Stimulated activated CD4-positive, alpha-beta T cell treated with anti-CD3 and anti-CD28 coated beads, Interleukin-15, amount 100 ng/mL, for 1 hour (primary cell): ENCODE data around the gene CCDC69.

Source experiments
- DNase-seq, 2 donors: peaks; one replicate each; pipeline ENCODE4 v3.0.0-alpha.2; 2020; ENCODE audit warnings: low read depth in 1 of 2, low spot score in 1 of 2

The CCDC69 gene

DNA sequence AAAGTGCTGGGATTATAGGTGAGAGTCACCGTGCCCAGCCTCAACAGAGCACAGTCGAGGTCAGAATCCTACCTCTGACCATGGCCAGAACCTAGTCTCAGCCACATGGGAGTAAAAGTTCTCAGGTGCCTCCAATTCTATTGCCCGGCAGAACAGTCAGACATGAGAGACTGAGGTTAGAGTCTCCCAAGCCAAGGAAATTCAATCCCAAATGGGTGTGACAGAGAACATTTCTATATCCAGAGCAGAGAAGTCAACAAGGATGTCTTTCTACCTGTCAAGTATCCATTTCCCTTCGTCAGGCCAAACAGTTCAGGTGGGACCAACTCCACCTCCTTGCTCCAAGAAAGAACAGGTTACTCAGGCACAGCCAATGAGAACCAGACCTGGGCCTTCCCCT is 76.9 kb downstream of the CCDC69 start:
- DNase-seq, result no peak

- no peak for DNase-seq
These were observed 77.8 kb downstream of the CCDC69 start for GRCh38 chr5:151146061-151146460.

- DNase-seq, result no peak
These were observed 79.0 kb downstream of the CCDC69 start for GRCh38 chr5:151144922-151145321.

DNA sequence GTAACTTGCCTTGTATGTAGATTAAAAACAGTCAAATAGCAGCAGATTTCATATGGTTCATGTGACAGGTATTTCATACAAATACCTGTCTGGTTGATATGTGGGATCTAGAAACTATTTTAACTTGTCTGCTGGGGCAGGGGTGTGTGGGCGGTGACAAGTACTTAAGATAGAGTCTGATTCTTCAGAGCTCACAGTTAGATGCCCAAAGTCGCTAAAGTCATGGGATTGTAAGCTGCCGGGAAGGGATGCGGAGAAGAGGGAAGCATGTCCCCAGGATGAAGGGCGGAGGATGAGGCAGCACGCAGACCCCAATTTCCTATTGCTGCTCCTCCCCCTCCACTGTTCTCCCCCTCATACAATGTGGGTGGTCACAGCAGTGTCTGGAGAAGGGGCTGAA is 79.6 kb downstream of the CCDC69 start:
- DNase-seq, result no peak

DNA sequence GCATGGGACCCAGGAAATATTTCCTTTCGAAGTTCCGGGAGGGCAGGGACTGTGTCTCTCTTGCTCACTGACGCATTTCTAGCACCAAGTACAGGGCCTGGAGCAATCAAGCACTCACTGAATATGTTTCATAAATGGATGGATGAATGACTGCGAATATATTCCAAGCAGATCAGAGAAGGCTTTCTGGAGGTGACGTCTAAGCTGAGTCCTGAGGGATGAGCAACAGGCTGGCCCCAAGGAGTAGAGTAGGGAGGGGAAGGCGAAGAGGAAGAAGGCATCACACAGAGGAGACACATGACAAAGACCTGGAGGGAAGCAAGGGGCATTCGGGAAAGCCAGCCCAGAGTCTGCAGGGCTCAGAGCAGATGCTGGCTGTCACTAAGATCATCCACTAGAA is 80.2 kb downstream of the CCDC69 start:
- DNase-seq, result no peak

GRCh38 chr5:151142933-151143332 is 81.0 kb downstream of the CCDC69 start:
- no peak for DNase-seq

GRCh38 chr5:151141535-151141934 is 82.4 kb downstream of the CCDC69 start:
- peak; percentile 37 to 39 for DNase-seq

DNA sequence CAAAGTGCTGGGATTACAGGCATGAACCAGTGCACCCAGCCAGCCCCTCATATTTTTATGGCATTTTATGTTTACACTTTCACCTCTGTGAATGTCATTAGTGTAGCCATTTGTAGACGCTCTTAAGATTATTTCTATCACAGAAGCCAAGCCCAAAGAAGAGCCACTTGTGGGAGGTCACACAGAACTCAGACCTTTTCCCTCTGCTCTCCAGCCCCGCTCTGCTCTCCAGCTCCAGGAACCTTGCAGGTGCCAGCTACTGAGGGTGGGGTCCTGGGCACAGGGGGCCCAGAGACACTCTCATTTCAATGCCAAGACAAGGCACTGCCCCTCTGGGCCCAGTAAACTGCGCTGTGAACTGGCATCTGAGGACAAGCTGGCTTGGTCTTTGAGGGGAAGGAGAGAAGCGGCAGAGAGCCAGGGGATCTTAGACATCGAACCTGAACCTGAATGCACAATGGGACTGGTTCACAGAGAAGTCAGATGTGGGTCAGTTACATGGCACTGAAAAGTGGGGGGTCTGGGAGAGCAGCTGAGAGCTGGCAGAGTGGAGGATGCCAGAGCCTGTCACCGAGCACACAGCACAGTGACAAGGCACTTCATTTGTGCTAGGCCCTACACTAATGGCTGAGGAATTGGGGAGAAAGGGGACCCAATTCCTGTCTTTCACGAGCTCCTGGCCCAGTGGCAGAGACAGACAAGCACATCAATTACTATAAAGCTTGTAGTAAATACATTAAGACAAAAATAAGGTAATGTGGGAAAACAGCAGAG is 83.0 kb downstream of the CCDC69 start:
- no peak for DNase-seq

- DNase-seq, result no peak
These were observed 84.2 kb downstream of the CCDC69 start for GRCh38 chr5:151139646-151140045.

DNA sequence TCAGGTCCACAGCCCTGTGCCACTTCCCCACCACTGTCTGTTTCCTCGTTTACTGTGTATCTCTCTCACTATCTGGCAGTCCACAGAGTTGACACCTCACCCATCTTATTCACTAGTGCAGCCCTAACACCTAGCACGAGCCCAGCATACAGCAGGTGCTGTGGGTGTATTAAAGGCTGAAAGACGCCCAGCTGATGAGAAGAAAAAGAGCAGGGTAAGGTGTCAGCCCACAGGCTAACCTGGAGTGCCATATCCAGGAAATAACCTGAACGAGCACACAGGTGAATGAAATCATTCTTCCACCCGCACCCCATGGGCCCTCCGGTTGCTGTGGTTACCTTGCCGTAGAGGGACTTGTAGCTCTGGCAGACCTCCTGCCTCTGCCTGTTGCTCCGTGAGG is 84.9 kb downstream of the CCDC69 start:
- DNase-seq, result no peak

- DNase-seq, result no peak
These were observed 85.8 kb downstream of the CCDC69 start for GRCh38 chr5:151138114-151138513.

DNA sequence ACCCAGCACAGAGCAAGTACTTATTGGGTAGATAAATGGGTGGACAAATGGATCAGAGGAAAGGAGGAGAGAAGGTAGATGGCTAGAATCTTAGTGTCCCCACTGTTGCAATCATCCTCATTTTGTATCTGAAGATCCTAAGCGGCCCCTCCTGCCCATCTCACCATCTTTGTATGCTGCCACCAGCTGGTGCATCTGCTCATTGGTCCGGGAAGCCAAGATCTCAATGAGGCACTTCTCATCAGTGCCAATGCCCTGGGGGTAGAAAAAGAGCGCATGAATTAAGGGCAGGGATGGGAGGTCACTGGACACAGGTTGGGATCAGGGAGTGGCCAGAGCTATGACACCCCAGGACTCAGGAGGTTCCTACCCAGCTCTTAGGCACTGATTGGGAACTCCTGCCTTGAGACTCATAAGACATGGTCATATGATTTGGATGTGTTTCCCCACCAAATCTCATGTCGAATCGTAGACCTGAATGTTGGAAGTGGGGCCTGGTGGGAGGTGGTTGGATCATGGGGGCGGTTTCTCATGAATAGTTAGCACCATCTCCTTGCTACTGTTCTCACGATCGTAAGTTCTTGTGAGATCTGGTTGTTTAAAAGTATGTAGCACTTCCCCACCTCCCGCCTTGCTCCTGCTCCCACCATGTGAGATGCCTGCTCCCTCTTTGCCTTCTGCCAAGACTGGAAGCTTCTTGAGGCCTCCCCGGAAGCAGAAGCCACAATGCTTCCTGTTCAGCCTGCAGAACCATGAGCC is 86.6 kb downstream of the CCDC69 start:
- DNase-seq, result no peak

GRCh38 chr5:151134228-151134627 is 89.7 kb downstream of the CCDC69 start:
- no peak for DNase-seq

DNA sequence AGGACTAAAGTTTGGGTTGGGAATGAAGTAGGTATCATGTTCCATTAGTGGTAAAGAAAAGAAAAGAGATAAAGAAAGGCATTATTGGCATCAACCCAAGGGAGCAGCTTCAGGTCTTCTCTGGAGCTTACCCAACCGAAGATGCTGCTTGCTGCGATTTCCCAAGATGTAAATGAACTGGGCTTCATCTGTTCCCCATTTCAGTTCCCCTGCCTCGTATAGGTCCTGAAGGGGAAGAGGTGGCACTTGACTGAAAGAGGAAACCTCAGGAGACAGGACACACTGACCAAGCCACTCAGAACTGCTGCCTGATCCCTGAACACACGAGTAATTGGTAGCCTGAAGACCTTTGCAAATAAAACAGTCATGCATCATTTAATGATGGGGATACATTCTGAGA is 90.9 kb downstream of the CCDC69 start:
- no peak for DNase-seq
